OCI-LY7 (cell line): ENCODE data around the gene KCNK5. TPM values are rescaled to one million over a fixed set of nuclear protein-coding genes. Genes with fewer than 3 reads are reported as not detected.

Experiments
- BruUV-seq: library from RNA; stranded (reverse); fragments of 400-500 nt; replicated peaks from 2 replicates; lab custom pipeline; 2021; lab: Mats Ljungman, UMichigan
- CTCF ChIA-PET: fragments of 300-600 bp; sonication (Branson Sonifier 250); formaldehyde crosslinking; loops from one replicate; lab custom pipeline; 2022; ENCODE audit warnings: antibody characterized with exemption; ENCODE audit not compliant: unreplicated experiment; lab: Charles Lee
- POLR2A ChIA-PET: fragments of 300-600 bp; sonication (Branson Sonifier 250); formaldehyde crosslinking; loops from one replicate; lab custom pipeline; 2022; ENCODE audit warnings: antibody characterized with exemption; lab: Charles Lee
- DNase-seq: peaks from one replicate; pipeline ENCODE4 v3.0.0-alpha.2; 2015; ENCODE audit warnings: low spot score
- H2AFZ ChIP-seq: fragments of 200-600 bp; sonication (generic), shearing (Covaris generic); 2 replicates; pipeline ENCODE4 v1.6.1; 2014; ENCODE audit warnings: mild to moderate bottlenecking, antibody characterized with exemption, low read length, moderate library complexity
- H3K27ac ChIP-seq: fragments of 200-600 bp; sonication (generic); 2 replicates; pipeline ENCODE4 v1.5.1; 2014; ENCODE audit warnings: mixed run types, low read depth, mild to moderate bottlenecking, moderate library complexity, low read length, inconsistent platforms; ENCODE audit not compliant: poor library complexity, severe bottlenecking
- H3K36me3 ChIP-seq: fragments of 200-600 bp; sonication (generic); 2 replicates; pipeline ENCODE4 v1.6.1; 2014; ENCODE audit warnings: mild to moderate bottlenecking, antibody characterized with exemption, low read length, moderate library complexity, mixed read lengths; ENCODE audit not compliant: insufficient read depth
- H3K4me1 ChIP-seq: fragments of 200-600 bp; sonication (generic); 2 replicates; pipeline ENCODE4 v1.5.1; 2014; ENCODE audit warnings: mild to moderate bottlenecking, low read length; ENCODE audit not compliant: insufficient read depth, poor library complexity, severe bottlenecking
- H3K4me2 ChIP-seq: fragments of 200-600 bp; sonication (generic); 2 replicates; pipeline ENCODE4 v1.6.1; 2014; ENCODE audit warnings: mild to moderate bottlenecking, low read length
- H3K4me3 ChIP-seq: fragments of 200-600 bp; sonication (generic); 2 replicates; pipeline ENCODE4 v1.5.1; 2014; ENCODE audit warnings: mild to moderate bottlenecking, low read depth, low read length; ENCODE audit not compliant: poor library complexity, severe bottlenecking
- H3K79me2 ChIP-seq: fragments of 200-600 bp; sonication (generic); 2 replicates; pipeline ENCODE4 v1.6.1; 2016; ENCODE audit warnings: low read depth, mild to moderate bottlenecking, low read length, moderate library complexity, mixed read lengths; ENCODE audit not compliant: insufficient read depth
- H3K9me2 ChIP-seq: fragments of 200-600 bp; sonication (generic); 2 replicates; pipeline ENCODE4 v1.6.1; 2016; ENCODE audit warnings: mild to moderate bottlenecking, low read length, mixed read lengths; ENCODE audit not compliant: insufficient read depth
- H3K9me3 ChIP-seq: fragments of 200-600 bp; sonication (generic); 2 replicates; pipeline ENCODE4 v1.6.1; 2014; ENCODE audit warnings: mild to moderate bottlenecking, mixed run types, low read length, mixed read lengths
- H4K20me1 ChIP-seq: fragments of 200-600 bp; sonication (generic); 2 replicates; pipeline ENCODE4 v1.6.1; 2014; ENCODE audit warnings: mild to moderate bottlenecking, antibody characterized with exemption, low read length, moderate library complexity, mixed read lengths; ENCODE audit not compliant: insufficient read depth
- CTCF ChIP-seq: fragments of 200-600 bp; sonication (generic); conservative IDR thresholded peaks from 2 replicates; pipeline ENCODE4 v1.5.1; 2014; ENCODE audit warnings: mild to moderate bottlenecking, antibody characterized with exemption, low read length, moderate library complexity, mixed read lengths
- EZH2phosphoT487 ChIP-seq: fragments of 200-600 bp; sonication (generic); IDR thresholded peaks from 2 replicates; pipeline ENCODE4 v1.6.1; 2018; ENCODE audit warnings: low read depth, borderline replicate concordance, mild to moderate bottlenecking, mixed run types, antibody characterized with exemption, low read length, moderate library complexity, mixed read lengths
- intact Hi-C: fragments of 100-400 bp; cut with micrococcal nuclease; formaldehyde crosslinking; loops from one replicate; pipeline ENCODE4 v1.10.0; 2022; ENCODE audit not compliant: unreplicated experiment
- total RNA-seq, 2 experiments: library from RNA; depleted of rRNA in 1 of 2; stranded (reverse); fragments of >200 nt in 1 of 2; shearing (Covaris generic) in 1 of 2; gene quantifications; 2 replicates each; pipeline ENCODE4 v1.2.3, GENCODE V29; 2014 to 2022

Gene KCNK5
- total RNA-seq, 2 experiments from 2014 or later = not detected

GRCh38 chr6:39203436-39204159, 25.7 kb downstream of the KCNK5 start:
- no peaks in the 10 kb centered on the region for H3K79me2 ChIP-seq

DNA sequence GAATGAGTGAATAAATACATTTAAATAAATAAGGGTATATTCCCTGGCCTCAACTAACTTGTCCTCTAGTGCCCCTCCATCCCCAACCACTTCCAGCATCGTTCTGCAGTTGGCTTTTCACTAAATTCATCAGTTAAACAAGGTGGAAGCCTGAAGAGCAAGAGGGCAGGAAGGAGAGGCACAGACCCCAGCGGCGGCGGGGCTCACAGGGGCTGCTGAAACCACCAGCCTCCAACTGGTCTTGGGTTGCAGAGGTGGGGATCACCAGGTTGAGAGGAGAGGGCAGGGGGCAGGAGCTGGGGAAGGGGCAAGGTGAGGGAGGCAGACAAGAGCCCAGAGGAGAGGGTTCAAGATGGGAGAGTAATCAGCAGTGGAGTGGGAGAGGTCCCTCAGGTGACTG, 27.1 kb downstream of the KCNK5 start:
- intact Hi-C loops = no loop called here
- no TSS peak for BruUV-seq
- Histone ChIP-seq H3K9me3 (no peaks in the 10 kb centered on the region), H3K4me2 (no peak overlapping the region), H3K27ac (no peak overlapping the region), H3K36me3 (no peaks in the 10 kb centered on the region), H2AFZ (no peak overlapping the region), H4K20me1 (no peaks in the 10 kb centered on the region), H3K4me1 (peaks cover 13% of the 10 kb centered on the region), H3K4me3 (no peak overlapping the region), H3K79me2 (no peaks in the 10 kb centered on the region), H3K9me2 (no peaks in the 10 kb centered on the region)
- no peak for DNase-seq
- CTCF ChIA-PET = no interaction called here
- TF ChIP-seq CTCF (no peak), EZH2phosphoT487 (no peak)
- POLR2A ChIA-PET = interaction anchor here (0.8 kb wide), 1 partner anchor 16 kb away, joined by 4 read pairs; no protein-coding TSS in a partner anchor

More at GRCh38 chr6:39203436-39204159, 25.7 kb downstream of the KCNK5 start:
- no peak overlapping the region for H3K27ac ChIP-seq
- POLR2A ChIA-PET = no interaction called here
- CTCF ChIA-PET = no interaction called here
- intact Hi-C loops = no loop called here
- no peak overlapping the region for H2AFZ ChIP-seq
- no peak for DNase-seq
- no peaks in the 10 kb centered on the region for H3K36me3 ChIP-seq
- no peaks in the 10 kb centered on the region for H4K20me1 ChIP-seq
- no peaks in the 10 kb centered on the region for H3K9me2 ChIP-seq
- H3K9me3 ChIP-seq = no peaks in the 10 kb centered on the region
- H3K4me2 ChIP-seq = no peak overlapping the region
- H3K4me3 ChIP-seq = no peak overlapping the region
- no TSS peak for BruUV-seq
- no peaks in the 10 kb centered on the region for H3K4me1 ChIP-seq
- TF ChIP-seq CTCF (no peak), EZH2phosphoT487 (no peak)

DNA sequence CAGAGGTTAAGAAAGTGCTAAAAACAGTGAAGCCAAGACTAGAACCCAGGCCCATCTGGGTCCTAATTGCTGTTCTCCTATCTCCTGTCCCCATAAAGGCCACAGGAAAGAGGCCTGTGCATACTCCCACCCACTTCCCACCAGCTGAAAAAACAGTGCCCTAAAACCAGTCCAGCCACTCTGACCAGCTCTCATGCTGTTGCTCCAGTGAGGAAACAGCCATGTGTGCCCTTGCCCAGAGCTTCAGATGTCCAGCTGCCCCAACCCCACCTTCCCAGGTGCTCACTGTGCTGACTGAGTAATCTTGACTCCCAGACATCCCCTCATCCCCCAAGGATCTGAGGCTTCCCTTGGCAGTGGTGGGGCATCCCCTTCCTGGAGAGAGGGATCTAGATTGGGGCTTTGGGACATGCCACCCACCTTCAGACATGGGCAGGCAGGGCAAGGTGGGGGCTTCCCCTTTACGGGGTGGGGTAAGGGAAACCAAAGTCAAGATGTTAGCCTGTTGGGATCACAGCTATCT, 28.7 kb downstream of the KCNK5 start:
- Histone ChIP-seq H3K4me2 (no peak overlapping the region), H2AFZ (no peak overlapping the region), H3K36me3 (no peaks in the 10 kb centered on the region), H4K20me1 (no peaks in the 10 kb centered on the region), H3K4me1 (peaks cover 13% of the 10 kb centered on the region), H3K4me3 (no peak overlapping the region), H3K79me2 (no peaks in the 10 kb centered on the region), H3K9me2 (no peaks in the 10 kb centered on the region), H3K9me3 (no peaks in the 10 kb centered on the region), H3K27ac (no peak overlapping the region)
- POLR2A ChIA-PET = interaction anchor here (0.6 to 0.7 kb wide), 3 partner anchors 8 to 497 kb away, joined by 3 to 7 read pairs (median 7); no protein-coding TSS in a partner anchor
- BruUV-seq = no TSS peak
- TF ChIP-seq CTCF = no peak
- TF ChIP-seq EZH2phosphoT487 = no peak
- no peak for DNase-seq
- CTCF ChIA-PET = no interaction called here
- intact Hi-C loops = no loop called here
